Effector memory CD8-positive, alpha-beta T cell (primary cell): Measurements from ENCODE around the gene DYRK1B.

Source experiments
- ATAC-seq: fragments of 150-1000 bp; cut with Tn5 transposase; replicated peaks from 2 replicates; pipeline ENCODE4 v1.10.0; 2021; ENCODE audit warnings: mild to moderate bottlenecking, moderate library complexity
- DNase-seq, 3 experiments: peaks; one replicate each; pipeline ENCODE4 v3.0.0; 2021
- H3K27ac Mint-ChIP-seq, 2 donors: one replicate each; pipeline ENCODE4 v1.8.0; 2022; ENCODE audit warnings: mild to moderate bottlenecking in 2 of 2, mixed read lengths in 2 of 2, moderate library complexity in 2 of 2
- H3K27me3 Mint-ChIP-seq, 2 donors: one replicate each; pipeline ENCODE4 v1.8.0; 2022; ENCODE audit warnings: mixed read lengths in 2 of 2
- H3K36me3 Mint-ChIP-seq: one replicate; pipeline ENCODE4 v1.8.0; 2022; ENCODE audit warnings: mild to moderate bottlenecking, moderate library complexity, mixed read lengths; ENCODE audit not compliant: insufficient read depth
- H3K4me1 Mint-ChIP-seq, 2 donors: one replicate each; pipeline ENCODE4 v1.8.0; 2022; ENCODE audit warnings: low read depth in 2 of 2, mixed read lengths in 2 of 2
- H3K4me3 Mint-ChIP-seq, 2 donors: one replicate each; pipeline ENCODE4 v1.8.0; 2022; ENCODE audit warnings: mild to moderate bottlenecking in 2 of 2, mixed read lengths in 2 of 2, moderate library complexity in 2 of 2
- H3K9me3 Mint-ChIP-seq, 2 donors: one replicate each; pipeline ENCODE4 v1.8.0; 2022; ENCODE audit warnings: mixed read lengths in 2 of 2

Gene DYRK1B

DNA sequence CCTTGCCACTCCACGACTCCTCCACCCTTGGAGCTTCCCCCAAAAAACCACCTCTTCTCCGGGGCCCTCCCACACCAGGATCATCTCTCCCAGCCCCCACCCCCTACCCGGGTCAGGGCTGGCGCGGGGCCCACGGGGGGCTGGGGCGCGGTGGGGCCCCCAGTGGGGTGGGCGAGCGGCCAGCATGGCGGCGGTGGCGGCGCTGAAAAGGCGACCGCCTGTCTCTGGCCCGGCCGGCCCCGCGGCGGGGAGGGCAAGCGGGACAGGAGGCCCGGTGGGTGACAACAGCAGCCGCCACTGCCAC, 850 bp downstream of the DYRK1B start:
- Mint-ChIP-seq H3K4me3 (peak overlapping the region; percentile 70 to 86), H3K36me3 (peaks cover 73% of the 10 kb centered on the region), H3K9me3 (no peaks in the 10 kb centered on the region), H3K27ac (peak overlapping the region; percentile 87 to 93), H3K27me3 (no peaks in the 10 kb centered on the region), H3K4me1 (peaks cover 33 to 39% of the 10 kb centered on the region in 2 donors)
- ATAC-seq = no peak
- DNase-seq = no peak

DNA sequence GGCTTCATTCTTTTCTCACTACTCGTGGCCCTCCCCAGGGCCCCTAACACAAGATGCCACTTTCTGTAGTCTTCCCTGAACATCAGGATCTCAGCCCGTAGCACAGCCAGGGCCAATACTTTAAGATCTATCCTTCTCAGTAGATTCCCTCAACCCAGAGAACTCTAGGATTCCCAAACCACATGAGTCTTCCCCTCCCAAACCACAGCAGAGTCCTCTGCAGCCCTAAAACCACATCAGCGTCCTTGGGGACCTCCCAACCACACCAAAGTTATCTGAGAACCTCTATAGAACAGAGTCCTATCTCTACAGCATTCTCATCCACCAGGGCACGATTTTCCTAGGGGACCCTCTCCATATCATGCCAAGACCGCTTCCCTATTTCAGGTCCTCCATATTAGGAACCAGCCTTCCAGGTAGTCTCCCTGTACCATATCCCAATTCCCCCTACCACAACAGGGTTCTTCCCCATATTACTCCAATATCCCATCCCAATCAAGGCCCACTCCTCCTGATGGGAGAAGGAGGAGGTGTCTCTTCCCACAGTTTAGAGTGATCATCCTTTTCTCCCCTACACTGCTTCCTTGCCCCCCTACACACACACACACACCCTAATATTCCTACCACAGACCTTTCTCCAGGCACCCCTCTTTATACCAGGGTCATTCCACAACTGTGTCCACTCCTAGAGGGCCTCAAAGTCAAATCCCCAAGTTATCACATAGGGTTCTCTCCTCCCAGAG, 1.4 kb downstream of the DYRK1B start:
- DNase-seq = no peak
- Mint-ChIP-seq H3K27ac (peak overlapping the region; percentile 87 to 93), H3K4me1 (peaks cover 37 to 44% of the 10 kb centered on the region in 2 donors), H3K9me3 (no peaks in the 10 kb centered on the region), H3K4me3 (peak overlapping the region; percentile 70 to 86), H3K36me3 (peaks cover 73% of the 10 kb centered on the region), H3K27me3 (no peaks in the 10 kb centered on the region)
- no peak for ATAC-seq

GRCh38 chr19:39831679-39832078, 2.3 kb downstream of the DYRK1B start:
- H3K9me3 Mint-ChIP-seq = no peaks in the 10 kb centered on the region
- ATAC-seq (no peak), DNase-seq (no peak)
- peak overlapping the region; percentile 87 to 93 for H3K27ac Mint-ChIP-seq
- peaks cover 71% of the 10 kb centered on the region for H3K36me3 Mint-ChIP-seq
- H3K27me3 Mint-ChIP-seq = no peaks in the 10 kb centered on the region
- H3K4me1 Mint-ChIP-seq = peaks cover 37 to 44% of the 10 kb centered on the region in 2 donors
- peak overlapping the region; percentile 70 to 86 for H3K4me3 Mint-ChIP-seq

- no peak for ATAC-seq
- Mint-ChIP-seq H3K4me1 (peaks cover 37 to 44% of the 10 kb centered on the region in 2 donors), H3K9me3 (no peaks in the 10 kb centered on the region), H3K4me3 (no peak overlapping the region), H3K27ac (peak overlapping the region in 1 of 2 donors; percentile 66), H3K27me3 (no peaks in the 10 kb centered on the region), H3K36me3 (peaks cover 69% of the 10 kb centered on the region)
- DNase-seq = no peak
These were observed 3.1 kb downstream of the DYRK1B start for GRCh38 chr19:39830847-39831246.

DNA sequence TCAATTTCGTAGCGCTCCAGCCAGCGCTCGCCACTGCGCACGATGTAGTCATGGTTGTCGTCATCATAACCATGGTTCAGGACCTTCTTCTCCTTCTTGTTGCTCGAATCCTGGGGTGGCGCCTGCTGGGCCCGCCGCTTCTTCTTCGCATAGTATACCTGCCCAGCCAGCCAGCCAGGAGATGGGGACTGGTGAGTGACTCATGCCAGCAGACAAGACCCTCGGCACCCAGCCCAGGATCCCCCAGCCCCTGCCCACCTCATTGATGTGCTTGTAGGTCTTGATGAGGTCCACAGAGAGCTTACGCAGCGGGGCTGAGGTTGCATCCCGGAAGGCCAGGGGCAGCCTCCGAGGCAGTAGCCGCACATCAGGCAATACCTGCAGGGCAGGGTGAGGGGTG, 3.6 kb downstream of the DYRK1B start:
- no peak for DNase-seq
- Mint-ChIP-seq H3K27ac (peak overlapping the region in 1 of 2 donors; percentile 66), H3K4me3 (no peak overlapping the region)

DNA sequence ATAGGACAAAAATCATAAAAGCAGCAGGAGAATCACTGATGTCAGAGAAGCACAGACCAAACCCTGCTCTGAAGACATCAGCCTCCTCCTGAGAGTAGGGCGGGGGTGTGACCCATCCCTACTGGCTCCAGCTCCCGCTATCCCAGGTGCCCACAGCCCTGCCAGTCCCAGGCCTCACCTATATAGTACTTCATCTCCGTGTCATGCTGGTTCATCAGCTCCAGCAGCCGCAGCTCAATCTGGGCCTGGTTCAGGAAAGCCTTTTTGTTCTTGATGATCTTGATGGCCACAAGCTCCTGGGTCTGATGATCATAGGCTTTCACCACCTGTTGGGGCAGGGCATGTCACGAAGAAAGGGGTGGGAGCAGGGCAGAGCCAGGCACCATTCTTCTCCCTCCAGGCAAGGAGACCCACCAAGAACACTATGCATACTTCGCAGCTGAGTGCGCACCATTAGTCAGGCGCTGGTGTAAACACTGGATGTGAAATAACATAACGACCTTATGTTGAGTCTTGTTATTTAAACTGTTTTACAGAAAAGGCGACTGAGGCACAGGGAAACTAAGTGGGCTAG, 4.2 kb downstream of the DYRK1B start:
- no peak for DNase-seq
- H3K27ac Mint-ChIP-seq = peak overlapping the region in 1 of 2 donors; percentile 87
- peaks cover 64% of the 10 kb centered on the region for H3K36me3 Mint-ChIP-seq
- H3K4me1 Mint-ChIP-seq = peaks cover 37 to 44% of the 10 kb centered on the region in 2 donors
- H3K9me3 Mint-ChIP-seq = no peaks in the 10 kb centered on the region
- peak overlapping the region in 1 of 2 donors; percentile 55 for H3K4me3 Mint-ChIP-seq
- no peak for ATAC-seq
- no peaks in the 10 kb centered on the region for H3K27me3 Mint-ChIP-seq

More for the DNA sequence above, 3.6 kb downstream of the DYRK1B start:
- ATAC-seq = no peak
- Mint-ChIP-seq H3K27me3 (no peaks in the 10 kb centered on the region), H3K36me3 (peaks cover 64% of the 10 kb centered on the region), H3K4me1 (peaks cover 37 to 44% of the 10 kb centered on the region in 2 donors), H3K9me3 (no peaks in the 10 kb centered on the region)

DNA sequence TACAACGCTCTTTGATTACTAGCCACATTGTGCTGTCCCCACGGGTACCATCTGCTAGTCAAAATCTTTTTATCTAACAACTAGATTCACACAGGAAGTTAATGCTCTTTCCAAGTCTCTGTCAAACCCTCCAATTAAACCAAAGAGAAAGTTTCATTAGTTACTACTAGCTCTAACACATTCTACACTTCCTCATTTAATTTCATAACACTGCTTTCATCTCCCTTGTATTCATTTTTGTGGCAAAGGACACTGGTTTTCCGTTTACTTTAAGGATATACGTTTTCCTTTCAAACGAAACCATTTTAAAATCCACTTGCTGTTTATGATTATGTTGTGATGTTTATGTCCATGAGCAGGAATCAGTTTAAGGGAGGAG, 5.3 kb downstream of the DYRK1B start:
- H3K27ac Mint-ChIP-seq = peak overlapping the region; percentile 87 to 94
- peaks cover 33 to 39% of the 10 kb centered on the region in 2 donors for H3K4me1 Mint-ChIP-seq
- H3K9me3 Mint-ChIP-seq = no peaks in the 10 kb centered on the region
- no peaks in the 10 kb centered on the region for H3K27me3 Mint-ChIP-seq
- peaks cover 55% of the 10 kb centered on the region for H3K36me3 Mint-ChIP-seq
- DNase-seq = no peak
- peak; percentile 10 for ATAC-seq
- peak overlapping the region; percentile 55 to 80 for H3K4me3 Mint-ChIP-seq

- Mint-ChIP-seq H3K9me3 (no peaks in the 10 kb centered on the region), H3K27ac (peak overlapping the region; percentile 87 to 94), H3K4me1 (peaks cover 33 to 39% of the 10 kb centered on the region in 2 donors), H3K4me3 (peak overlapping the region; percentile 55 to 80), H3K27me3 (no peaks in the 10 kb centered on the region), H3K36me3 (peaks cover 52% of the 10 kb centered on the region)
- ATAC-seq (peak; percentile 31), DNase-seq (peak; percentile 13 to 54 (median 33))
These were observed 5.8 kb downstream of the DYRK1B start for GRCh38 chr19:39828015-39828653.

DNA sequence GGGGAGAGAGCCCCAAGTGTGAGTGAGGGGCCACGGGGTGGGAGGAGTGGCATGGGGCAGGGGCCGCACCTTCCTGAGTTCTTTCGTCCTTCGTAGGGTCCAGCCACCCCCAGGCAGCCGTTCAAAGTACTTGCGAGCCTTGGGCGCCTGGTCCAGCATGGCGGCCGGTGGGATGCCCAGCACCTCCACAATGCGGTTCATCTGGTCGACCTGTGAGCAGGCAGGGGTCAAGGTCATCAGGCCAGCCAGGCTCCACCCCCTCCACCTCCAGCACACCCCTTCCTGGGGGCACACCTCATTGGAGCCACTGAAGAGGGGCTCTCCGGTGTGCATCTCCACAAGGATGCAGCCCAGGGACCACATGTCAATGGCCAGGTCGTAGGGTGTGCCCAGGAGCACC, 6.7 kb downstream of the DYRK1B start:
- Mint-ChIP-seq H3K27me3 (no peaks in the 10 kb centered on the region), H3K9me3 (no peaks in the 10 kb centered on the region), H3K36me3 (peaks cover 43% of the 10 kb centered on the region), H3K4me1 (peaks cover 25 to 30% of the 10 kb centered on the region in 2 donors), H3K27ac (peak overlapping the region in 1 of 2 donors; percentile 94), H3K4me3 (peak overlapping the region; percentile 55 to 80)
- ATAC-seq = no peak
- no peak for DNase-seq

GRCh38 chr19:39826311-39826945, 7.5 kb downstream of the DYRK1B start:
- Mint-ChIP-seq H3K36me3 (peaks cover 41% of the 10 kb centered on the region), H3K27ac (peak overlapping the region; percentile 53 to 55), H3K4me3 (no peak overlapping the region), H3K9me3 (no peaks in the 10 kb centered on the region), H3K27me3 (no peaks in the 10 kb centered on the region), H3K4me1 (peaks cover 21 to 23% of the 10 kb centered on the region in 2 donors)
- no peak for ATAC-seq
- no peak for DNase-seq

- no peaks in the 10 kb centered on the region for H3K9me3 Mint-ChIP-seq
- H3K27ac Mint-ChIP-seq = peak overlapping the region; percentile 53 to 55
- peaks cover 16 to 17% of the 10 kb centered on the region in 2 donors for H3K4me1 Mint-ChIP-seq
- ATAC-seq (no peak), DNase-seq (no peak)
- peaks cover 38% of the 10 kb centered on the region for H3K36me3 Mint-ChIP-seq
- no peak overlapping the region for H3K4me3 Mint-ChIP-seq
- no peaks in the 10 kb centered on the region for H3K27me3 Mint-ChIP-seq
These were observed 8.4 kb downstream of the DYRK1B start for GRCh38 chr19:39825531-39826076.

DNA sequence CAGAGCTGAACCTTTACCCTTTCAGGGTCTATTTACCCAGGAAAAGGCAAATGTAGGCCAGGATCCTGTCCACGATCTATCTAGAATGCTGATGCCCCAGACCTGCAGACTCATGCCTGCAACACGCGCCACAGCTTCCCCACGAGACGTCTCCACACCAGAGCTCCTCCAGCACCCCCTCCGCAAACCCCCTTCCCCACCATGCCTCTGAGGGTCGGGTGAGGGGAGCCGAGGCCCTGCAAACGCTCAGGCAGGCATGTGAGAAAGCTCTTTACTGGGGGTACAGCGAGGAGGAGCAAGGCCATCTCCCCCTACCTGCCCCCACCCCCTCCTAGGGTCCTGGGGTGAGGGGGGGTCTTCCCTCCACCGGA, 8.9 kb downstream of the DYRK1B start:
- Mint-ChIP-seq H3K27ac (no peak overlapping the region), H3K4me1 (peaks cover 14 to 16% of the 10 kb centered on the region in 2 donors), H3K9me3 (no peaks in the 10 kb centered on the region), H3K36me3 (peaks cover 32% of the 10 kb centered on the region), H3K4me3 (no peak overlapping the region), H3K27me3 (no peaks in the 10 kb centered on the region)
- DNase-seq (no peak), ATAC-seq (no peak)
